Thyroid gland (tissue), 4 donors: Measurements from ENCODE around the gene POU2F2. TPM values are rescaled to one million over a fixed set of nuclear protein-coding genes. Genes with fewer than 3 reads are reported as not detected.

Experiments
- DNase-seq, 2 donors: peaks; one replicate each; pipeline ENCODE4 v3.0.0-alpha.2; 2019
- H3K27ac ChIP-seq, 3 donors: fragments of 200-600 bp; sonication (generic); 1 replicate in 2 of 3; 2 replicates in 1 of 3; pipeline ENCODE4 v1.5.1; 2016 to 2019; ENCODE audit warnings: mild to moderate bottlenecking in 1 of 3, moderate library complexity in 1 of 3
- H3K27me3 ChIP-seq: fragments of 200-600 bp; sonication (generic); one replicate; pipeline ENCODE4 v1.5.1; 2019
- H3K36me3 ChIP-seq, 2 donors: fragments of 200-600 bp; sonication (generic); one replicate each; pipeline ENCODE4 v1.5.1; 2016 to 2019
- H3K4me1 ChIP-seq, 2 donors: fragments of 200-600 bp; sonication (generic); one replicate each; pipeline ENCODE4 v1.5.1; 2017 to 2019
- H3K4me3 ChIP-seq, 3 donors: fragments of 200-600 bp; sonication (generic); replicated peaks in 1 of 3; 1 replicate in 2 of 3; 2 replicates in 1 of 3; pipeline ENCODE4 v1.5.1; 2016; ENCODE audit warnings: mild to moderate bottlenecking in 1 of 3
- H3K9me3 ChIP-seq: fragments of 200-600 bp; sonication (generic); one replicate; pipeline ENCODE4 v1.5.1; 2017
- CTCF ChIP-seq, 6 experiments: fragments of 200-600 bp in 3 of 6; fragments of 450-650 bp in 3 of 6; sonication (generic) in 3 of 6; IDR thresholded peaks; one replicate each; pipeline ENCODE4 v1.5.1; 2016 to 2019; ENCODE audit warnings: antibody characterized with exemption in 6 of 6, mild to moderate bottlenecking in 2 of 6, inconsistent platforms in 1 of 6, moderate library complexity in 1 of 6
- POLR2A ChIP-seq, 2 donors: fragments of 450-650 bp; IDR thresholded peaks; one replicate each; pipeline ENCODE4 v1.6.1; 2017; ENCODE audit warnings: antibody characterized with exemption in 2 of 2, mild to moderate bottlenecking in 2 of 2, moderate library complexity in 1 of 2
- WGBS, 2 donors: methylation state at CpG; one replicate each; pipeline ENCODE4 v1.1.5; 2017; 5-methylcytosine and 5-hydroxymethylcytosine counted together
- intact Hi-C: fragments of 100-400 bp; cut with DNase I; formaldehyde crosslinking; loops from one replicate; pipeline ENCODE4 v1.15.1; 2023
- total RNA-seq, 4 donors: library from RNA; depleted of rRNA; stranded (reverse); fragments of >200 nt; gene quantifications; one replicate each; pipeline ENCODE4 v1.2.3, GENCODE V29; 2016

POU2F2 gene
- total RNA-seq, 4 donors from 2014 or later: 0.11 to 0.49 (median 0.15) TPM

GRCh38 chr19:42125536-42125935, 6.7 kb downstream of the POU2F2 start:
- Histone ChIP-seq H3K4me1 (no peaks in the 10 kb centered on the region), H3K27ac (no peak overlapping the region), H3K4me3 (no peak overlapping the region), H3K36me3 (no peaks in the 10 kb centered on the region), H3K9me3 (no peaks in the 10 kb centered on the region), H3K27me3 (no peaks in the 10 kb centered on the region)
- TF ChIP-seq POLR2A (IDR thresholded peaks at IDR 0.05): no peak
- TF ChIP-seq CTCF (IDR thresholded peaks at IDR 0.05): no peak
- intact Hi-C loops: no loop called here
- 58 to 66% methylated on average over 5 to 6 of the region's 6 CpGs for WGBS, 2 donors
- DNase-seq: no peak

GRCh38 chr19:42124386-42124901, 7.8 kb downstream of the POU2F2 start:
- intact Hi-C loops: no loop called here
- Histone ChIP-seq H3K9me3 (no peaks in the 10 kb centered on the region), H3K27me3 (no peaks in the 10 kb centered on the region), H3K36me3 (no peaks in the 10 kb centered on the region), H3K4me1 (no peaks in the 10 kb centered on the region), H3K27ac (no peak overlapping the region), H3K4me3 (no peak overlapping the region)
- TF ChIP-seq POLR2A (IDR thresholded peaks at IDR 0.05) (no peak), CTCF (IDR thresholded peaks at IDR 0.05) (no peak)
- WGBS, 2 donors: 77 to 80% methylated on average over 5 of the region's 5 CpGs
- DNase-seq: no peak

GRCh38 chr19:42123765-42124164, 8.5 kb downstream of the POU2F2 start:
- Histone ChIP-seq H3K36me3 (no peaks in the 10 kb centered on the region), H3K27me3 (no peaks in the 10 kb centered on the region), H3K27ac (no peak overlapping the region), H3K9me3 (no peaks in the 10 kb centered on the region), H3K4me3 (no peak overlapping the region), H3K4me1 (no peaks in the 10 kb centered on the region)
- no peak for DNase-seq
- intact Hi-C loops: no loop called here
- WGBS, 2 donors: 83 to 87% methylated on average over 1 of the region's 1 CpG
- no peak for TF ChIP-seq CTCF (IDR thresholded peaks at IDR 0.05)
- no peak for TF ChIP-seq POLR2A (IDR thresholded peaks at IDR 0.05)

GRCh38 chr19:42122691-42123607, 9.3 kb downstream of the POU2F2 start:
- 80 to 82% methylated on average over 17 of the region's 17 CpGs for WGBS, 2 donors
- no peaks in the 10 kb centered on the region for H3K4me1 ChIP-seq

More at GRCh38 chr19:42122691-42123607, 9.3 kb downstream of the POU2F2 start:
- no peak for DNase-seq
- Histone ChIP-seq H3K4me3 (no peak overlapping the region), H3K9me3 (no peaks in the 10 kb centered on the region), H3K27me3 (no peaks in the 10 kb centered on the region), H3K36me3 (no peaks in the 10 kb centered on the region), H3K27ac (no peak overlapping the region)
- intact Hi-C loops: no loop called here
- no peak for TF ChIP-seq POLR2A (IDR thresholded peaks at IDR 0.05)
- no peak for TF ChIP-seq CTCF (IDR thresholded peaks at IDR 0.05)
